ENCODE results near the gene LCA5L.

Gene LCA5L

GRCh38 chr21:39479814-39480182 is 34.2 kb upstream of the LCA5L start:
- H3K4me3 ChIP-seq (replicated peaks; ENCODE audit: low read depth, low read length) = no peak overlapping the region
- DNase-seq (ENCODE audit: low read depth) = no peak
- no peak for TF ChIP-seq CTCF (IDR thresholded peaks at IDR 0.05; ENCODE audit: low read length, missing control alignments)

- no peak for TF ChIP-seq CTCF (IDR thresholded peaks at IDR 0.05; ENCODE audit: low read length, missing control alignments)
- DNase-seq (ENCODE audit: low read depth) = no peak
- no peak overlapping the region for H3K4me3 ChIP-seq (replicated peaks; ENCODE audit: low read depth, low read length)
Observed at GRCh38 chr21:39479164-39479813, 33.7 kb upstream of the LCA5L start.

- no peak for TF ChIP-seq CTCF (IDR thresholded peaks at IDR 0.05; ENCODE audit: low read length, missing control alignments)
- DNase-seq (ENCODE audit: low read depth) = no peak
- H3K4me3 ChIP-seq (replicated peaks; ENCODE audit: low read depth, low read length) = no peak overlapping the region
Observed at GRCh38 chr21:39474611-39475010, 29.0 kb upstream of the LCA5L start.

GRCh38 chr21:39472786-39473185 is 27.2 kb upstream of the LCA5L start:
- H3K4me3 ChIP-seq (replicated peaks; ENCODE audit: low read depth, low read length) = no peak overlapping the region
- no peak for TF ChIP-seq CTCF (IDR thresholded peaks at IDR 0.05; ENCODE audit: low read length, missing control alignments)
- no peak for DNase-seq (ENCODE audit: low read depth)

DNA sequence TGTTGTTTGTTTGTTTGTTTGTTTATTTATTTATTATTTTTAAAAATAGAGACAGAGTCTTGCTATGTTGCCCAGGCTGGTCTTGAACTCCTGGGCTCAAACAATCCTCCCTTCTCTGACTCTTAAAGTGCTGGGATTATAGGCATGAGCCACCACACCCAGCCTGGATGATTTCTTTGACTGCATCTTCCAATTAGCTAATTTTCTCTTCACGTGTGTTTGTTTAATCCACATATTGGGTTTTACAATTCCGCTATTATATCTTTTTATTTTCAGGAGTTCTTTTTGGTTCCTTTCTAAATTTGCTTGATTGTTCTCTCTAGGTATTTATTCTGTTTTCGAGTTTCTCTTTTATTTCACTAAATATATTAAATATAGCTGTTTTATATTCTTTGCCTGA is 26.0 kb upstream of the LCA5L start:
- no peak for DNase-seq (ENCODE audit: low read depth)
- TF ChIP-seq CTCF (IDR thresholded peaks at IDR 0.05; ENCODE audit: low read length, missing control alignments) = no peak
- H3K4me3 ChIP-seq (replicated peaks; ENCODE audit: low read depth, low read length) = no peak overlapping the region

DNA sequence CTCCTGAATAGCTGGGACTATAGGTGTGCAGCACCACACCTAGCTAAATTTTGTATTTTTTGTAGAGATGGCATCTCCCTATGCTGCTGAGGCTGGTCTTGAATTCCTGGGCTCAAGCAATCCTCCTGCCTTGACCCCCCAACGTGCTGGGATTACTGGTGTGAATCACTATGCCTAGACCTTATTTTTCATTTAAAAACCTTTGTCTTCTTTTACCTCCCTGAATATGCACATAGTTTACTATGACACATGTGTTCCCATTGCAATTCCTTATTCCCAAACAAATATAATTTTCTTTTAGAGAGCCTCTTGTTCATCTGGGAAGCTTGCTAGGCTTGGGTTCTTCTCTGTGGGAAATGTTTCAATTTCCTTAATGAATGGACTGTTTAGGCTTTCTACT is 23.0 kb upstream of the LCA5L start:
- no peak overlapping the region for H3K4me3 ChIP-seq (replicated peaks; ENCODE audit: low read depth, low read length)
- TF ChIP-seq CTCF (IDR thresholded peaks at IDR 0.05; ENCODE audit: low read length, missing control alignments) = no peak
- no peak for DNase-seq (ENCODE audit: low read depth)

DNA sequence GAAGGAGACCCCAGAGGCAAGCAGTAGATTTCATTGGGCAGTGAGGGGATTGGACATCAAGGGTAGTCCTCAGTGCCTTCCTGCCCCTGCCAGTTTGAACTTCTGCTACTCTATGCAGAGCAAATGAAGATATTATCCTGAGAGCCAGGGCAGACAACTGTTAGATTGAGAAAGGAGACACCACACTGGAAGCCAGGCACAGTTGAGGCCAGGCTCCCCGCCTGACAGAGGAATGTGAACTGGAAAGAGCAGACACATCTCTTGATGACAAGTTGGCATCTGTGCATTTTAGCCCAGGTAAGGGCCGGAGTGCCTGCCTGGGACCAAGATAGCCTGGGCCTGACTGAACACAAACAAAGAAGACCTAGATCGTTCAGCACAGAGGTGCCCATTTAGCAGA is 22.2 kb upstream of the LCA5L start:
- no peak overlapping the region for H3K4me3 ChIP-seq (replicated peaks; ENCODE audit: low read depth, low read length)
- DNase-seq (ENCODE audit: low read depth) = no peak
- no peak for TF ChIP-seq CTCF (IDR thresholded peaks at IDR 0.05; ENCODE audit: low read length, missing control alignments)

Measured in fibroblast of pulmonary artery (primary cell).